Activated effector memory CD4-positive, alpha-beta T cell treated with Interleukin-2 at 50 U/mL for 16 hours (primary cell): ENCODE data around the gene SKIDA1.
"Not testable (repeated sequence)": the region's sequence is repeated elsewhere in the genome, so short reads cannot be mapped to it uniquely, and the experiment has no call there.

ENCODE experiments used
- DNase-seq: peaks from one replicate; pipeline ENCODE4 v3.0.0-alpha.2; 2020

SKIDA1 gene

DNA sequence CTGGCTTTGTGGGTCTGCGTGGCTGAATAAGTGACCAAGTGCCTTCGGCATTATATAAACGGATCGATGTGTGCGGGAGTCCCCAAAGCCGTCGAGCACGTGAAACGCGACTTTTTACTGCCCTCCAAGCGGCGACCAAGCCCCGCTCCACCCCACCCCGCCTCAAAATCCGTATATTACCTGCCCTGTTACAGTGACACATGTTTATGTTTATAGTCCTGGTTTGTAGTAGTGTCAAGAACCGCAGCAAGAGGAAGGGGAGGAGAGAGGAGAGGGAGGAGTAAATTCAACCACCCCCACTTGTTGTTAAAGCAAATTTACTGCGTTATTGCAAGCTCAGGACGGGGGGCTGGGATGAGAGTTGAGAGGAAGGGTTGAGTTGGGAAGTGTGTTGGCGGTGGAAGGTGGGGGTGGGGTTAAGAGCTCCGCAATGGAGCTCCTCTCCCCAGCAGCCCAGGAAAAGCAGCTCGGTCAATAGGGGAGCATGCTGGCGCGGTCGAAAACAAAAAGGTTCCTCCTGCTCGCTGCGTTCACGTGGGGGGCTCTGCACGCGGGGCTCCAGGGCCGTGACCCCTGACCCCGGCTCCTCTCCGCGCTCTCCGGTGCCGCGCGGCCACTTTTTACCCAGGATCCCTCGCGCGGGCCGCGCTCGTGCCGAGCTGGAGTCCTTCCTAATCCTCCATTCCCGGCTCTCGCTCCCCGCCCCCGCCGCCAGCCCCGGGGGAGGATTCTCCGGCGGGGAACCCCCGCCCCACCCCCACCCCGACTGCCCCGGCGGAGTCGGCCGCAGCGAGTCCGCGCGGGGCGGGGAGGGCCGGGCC lies at the start of gene SKIDA1:
Gene SKIDA1, minus strand, starts transcription at position 316 of the 821 bp plus-strand sequence. CDS start 7,860 bp downstream, outside the sequence.
- DNase-seq: peak; percentile 49

GRCh38 chr10:21574514-21574913 lies 49.0 kb upstream of the SKIDA1 start:
- DNase-seq: not testable (repeated sequence)

DNA sequence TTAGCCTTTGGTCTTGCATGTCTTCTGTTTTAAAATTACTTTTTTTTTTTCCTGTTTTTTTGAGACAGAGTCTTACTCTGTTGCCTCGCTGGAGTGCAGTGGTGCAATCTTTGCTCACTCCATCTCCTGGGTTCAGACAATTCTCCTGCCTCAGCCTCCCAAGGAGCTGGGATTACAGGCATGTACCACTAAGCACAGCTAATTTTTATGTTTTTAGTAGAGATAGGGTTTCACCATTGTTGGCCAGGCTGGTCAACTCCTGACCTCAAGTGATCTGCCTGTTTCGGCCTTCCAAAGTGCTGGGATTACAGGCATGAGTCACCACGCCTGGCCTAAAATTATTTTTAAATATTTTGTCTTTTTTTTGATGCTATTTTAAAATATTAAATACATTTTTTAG lies 47.1 kb upstream of the SKIDA1 start:
- DNase-seq: no peak

- DNase-seq: no peak
These were observed 45.5 kb upstream of the SKIDA1 start for GRCh38 chr10:21570761-21571521.

GRCh38 chr10:21558984-21559383 lies 33.5 kb upstream of the SKIDA1 start:
- not testable (repeated sequence) for DNase-seq

GRCh38 chr10:21556527-21556926 lies 31.0 kb upstream of the SKIDA1 start:
- no peak for DNase-seq

- DNase-seq: no peak
These were observed 27.2 kb upstream of the SKIDA1 start for GRCh38 chr10:21552638-21553037.

DNA sequence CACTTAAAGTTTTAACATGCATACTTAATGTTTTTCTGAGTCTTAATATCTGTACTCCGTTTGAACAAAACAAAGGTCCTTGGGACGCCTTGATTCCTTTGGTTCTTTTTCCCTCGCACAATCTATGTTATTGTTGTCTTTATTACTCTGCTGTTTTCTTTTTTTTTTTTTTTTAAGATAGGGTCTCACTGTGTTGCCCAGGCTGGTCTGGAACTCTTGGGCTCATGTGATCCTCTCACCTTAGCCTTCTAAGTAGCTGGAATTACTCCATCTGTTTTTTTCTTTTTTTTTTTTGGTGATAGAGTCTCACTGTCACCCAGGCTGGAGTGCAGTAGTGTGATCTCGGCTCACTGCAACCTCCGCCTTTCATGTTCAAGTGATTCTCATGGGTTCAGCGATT lies 21.8 kb upstream of the SKIDA1 start:
- DNase-seq: no peak

- DNase-seq: not testable (repeated sequence)
These were observed 15.2 kb upstream of the SKIDA1 start for GRCh38 chr10:21540701-21541100.

DNA sequence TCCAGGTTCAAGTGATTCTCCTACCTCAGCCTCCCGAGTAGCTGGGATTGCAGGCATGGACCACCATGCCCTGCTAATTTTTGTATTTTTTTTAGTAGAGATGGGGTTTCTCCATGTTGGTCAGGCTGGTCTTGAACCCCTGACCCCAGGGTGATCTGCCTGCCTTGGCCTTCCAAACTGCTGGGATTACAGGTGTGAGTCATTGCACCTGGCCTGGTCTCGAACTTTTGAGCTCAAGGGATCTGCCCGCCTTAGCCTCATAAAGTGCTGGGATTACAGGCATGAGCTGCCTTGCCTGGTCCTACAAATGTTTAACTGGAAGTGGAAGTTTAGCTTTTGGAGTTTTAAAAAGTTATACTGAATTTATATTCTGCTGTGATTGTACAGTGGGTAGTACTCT lies 11.4 kb upstream of the SKIDA1 start:
- no peak for DNase-seq

GRCh38 chr10:21535976-21536375 lies 10.5 kb upstream of the SKIDA1 start:
- not testable (repeated sequence) for DNase-seq

GRCh38 chr10:21535494-21535965 lies 10.0 kb upstream of the SKIDA1 start:
- no peak for DNase-seq

DNA sequence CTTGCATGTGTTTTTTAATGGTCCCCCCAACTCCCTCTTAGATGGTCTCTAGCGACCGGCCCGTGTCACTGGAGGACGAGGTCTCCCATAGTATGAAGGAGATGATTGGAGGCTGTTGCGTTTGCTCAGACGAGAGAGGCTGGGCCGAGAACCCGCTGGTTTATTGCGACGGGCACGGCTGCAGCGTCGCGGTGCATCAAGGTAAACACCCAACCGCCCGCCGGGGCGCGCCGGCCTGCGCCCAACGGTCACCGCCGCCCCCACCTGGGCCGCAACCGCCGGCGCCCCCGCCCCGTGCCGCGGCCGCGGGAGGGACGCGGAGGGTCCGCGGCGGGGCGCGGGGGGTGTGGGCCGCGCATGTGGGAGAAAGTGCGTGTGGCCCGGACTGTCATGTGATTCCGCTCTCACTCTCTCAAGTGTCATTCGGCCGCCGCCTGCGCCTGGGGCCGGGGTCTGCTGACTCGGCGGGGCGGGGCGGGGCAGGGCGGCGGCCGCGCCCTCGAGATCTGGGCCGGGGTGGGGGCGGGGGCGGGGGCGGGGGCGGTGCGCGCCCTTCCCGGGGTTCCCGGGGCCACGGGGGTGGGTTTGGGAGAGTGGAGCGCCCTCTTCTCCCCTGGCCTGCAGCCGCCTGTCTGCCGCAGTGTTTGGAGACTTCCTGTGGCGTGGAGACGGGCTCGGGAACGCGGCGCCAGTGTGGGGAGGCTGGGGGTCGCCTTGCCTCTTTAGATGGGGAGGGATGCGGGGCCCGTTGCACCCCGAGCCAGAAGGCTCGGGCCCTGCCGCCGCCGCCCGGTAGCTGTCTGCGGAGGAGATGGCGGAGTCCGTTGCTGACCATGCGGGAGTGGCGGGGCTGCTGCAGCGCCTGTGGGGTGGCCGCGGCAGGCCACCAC lies 9.4 kb upstream of the SKIDA1 start:
- DNase-seq: peak; percentile 41

- no peak for DNase-seq
These were observed 8.8 kb upstream of the SKIDA1 start for GRCh38 chr10:21534280-21534586.

DNA sequence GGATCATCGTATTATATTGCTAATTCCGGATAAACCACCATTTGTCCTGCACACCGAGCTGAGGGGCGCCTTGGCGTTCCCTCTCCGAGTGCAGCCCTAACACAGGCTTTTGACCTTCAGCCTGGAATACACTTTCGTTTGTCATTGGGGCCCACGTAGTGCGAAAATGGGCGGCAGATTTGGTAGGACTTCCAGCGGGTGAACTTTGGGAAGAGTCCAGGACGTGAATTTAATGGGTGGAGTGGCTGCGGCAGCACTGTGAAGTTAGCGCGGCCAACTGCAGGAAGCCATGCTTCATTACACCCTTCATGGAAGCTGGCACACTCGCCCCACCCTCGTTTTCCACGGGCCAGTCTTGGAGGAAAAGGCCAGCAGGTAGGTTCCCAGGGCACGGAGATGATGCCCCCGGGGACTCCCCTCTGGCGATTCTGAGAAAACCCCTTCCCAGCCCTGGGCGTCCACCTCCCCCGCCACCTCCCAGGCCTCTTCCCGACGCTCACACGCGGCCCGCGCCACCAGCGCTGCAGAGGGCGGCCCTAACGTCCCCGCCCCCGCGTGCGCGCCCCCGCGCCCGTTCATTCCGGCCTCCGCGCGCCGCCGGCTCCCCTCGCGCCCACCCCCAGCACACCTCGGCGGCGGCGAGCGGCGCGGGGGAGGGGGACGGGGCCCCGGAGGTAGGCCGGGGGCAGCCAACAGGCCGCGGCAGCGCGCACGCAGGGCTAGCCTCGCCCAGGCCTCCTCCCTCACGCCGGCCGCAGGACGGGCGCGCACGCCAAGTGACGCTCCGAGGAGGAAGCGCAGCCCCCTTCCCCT lies 8.2 kb upstream of the SKIDA1 start, which contains the start of gene MLLT10:
Gene MLLT10, plus strand, starts transcription at position 766 of the 813 bp plus-strand sequence. CDS start 413 bp downstream, outside the sequence.
- DNase-seq: peak; percentile 90

DNA sequence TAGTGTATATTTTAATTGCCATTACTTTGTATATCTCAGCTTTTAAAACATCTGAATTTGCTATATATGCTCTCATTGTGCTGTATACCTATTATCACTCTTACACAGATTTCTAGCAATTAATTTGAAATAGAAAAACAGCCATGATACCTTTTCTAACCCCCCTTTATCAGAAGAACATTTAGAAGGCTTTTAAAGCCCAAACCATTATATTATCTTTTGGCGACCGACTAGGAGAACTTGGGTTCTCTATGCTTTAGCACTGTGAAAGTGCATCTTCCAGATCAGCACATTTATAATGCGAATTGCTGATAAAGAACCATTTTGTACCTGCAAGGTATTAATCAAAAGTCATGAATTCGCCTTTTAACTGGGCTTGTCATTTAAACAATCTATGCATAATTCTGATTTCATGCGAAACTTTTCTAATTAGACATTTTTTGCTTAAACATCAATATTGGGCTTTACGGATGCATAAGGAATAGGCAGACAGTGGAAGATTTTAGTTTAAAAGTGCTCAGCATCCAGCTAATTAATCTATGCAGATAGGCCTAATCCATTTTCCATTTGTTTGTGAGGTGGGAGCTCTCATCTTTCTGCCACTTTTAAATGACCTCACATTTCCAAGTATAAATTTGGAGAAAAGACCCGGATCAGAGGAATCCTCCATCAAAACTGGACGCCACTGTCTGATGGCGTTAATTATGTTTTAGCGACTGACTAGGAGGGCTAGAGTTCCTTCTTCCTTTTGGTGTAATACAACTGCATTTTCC lies 7.4 kb upstream of the SKIDA1 start:
- no peak for DNase-seq

DNA sequence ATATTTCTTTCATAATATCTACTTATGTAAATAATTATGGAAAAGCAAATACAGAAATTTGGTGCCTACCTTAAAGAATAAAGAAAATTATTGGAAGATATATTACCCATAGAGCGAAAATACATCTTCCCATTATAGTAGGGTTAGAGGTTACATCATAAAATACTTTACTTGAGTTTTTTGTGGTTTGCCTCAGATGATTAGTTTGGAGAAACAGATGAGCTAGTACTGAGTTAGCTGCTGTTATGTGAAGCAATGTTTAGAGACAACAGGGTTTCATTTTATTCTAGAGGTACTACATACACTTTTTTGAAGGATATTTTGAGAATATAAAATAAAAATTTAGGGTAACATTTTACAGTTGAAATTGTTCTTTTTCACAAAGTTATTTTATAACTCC lies 5.7 kb upstream of the SKIDA1 start:
- DNase-seq: no peak

GRCh38 chr10:21530641-21531040 lies 5.2 kb upstream of the SKIDA1 start:
- DNase-seq: no peak

DNA sequence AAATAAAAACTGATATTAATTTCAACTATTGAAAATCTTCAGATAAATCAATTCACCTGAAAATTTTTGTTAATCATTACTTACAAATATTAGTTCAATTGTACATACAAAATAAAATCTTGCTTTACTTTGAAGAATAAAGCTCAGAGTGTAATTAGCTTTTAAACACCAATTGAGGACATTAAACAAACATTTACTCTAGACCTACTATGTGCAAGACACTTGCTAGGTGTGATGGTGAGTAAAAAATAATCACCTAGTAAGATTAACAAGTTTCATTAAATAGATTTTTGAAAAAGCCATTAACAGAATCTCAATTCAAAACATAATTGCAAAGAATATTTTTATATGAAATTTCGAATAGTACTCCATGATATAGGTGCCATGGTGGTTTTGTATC lies 4.7 kb upstream of the SKIDA1 start:
- no peak for DNase-seq

GRCh38 chr10:21529032-21529910 lies 3.8 kb upstream of the SKIDA1 start:
- DNase-seq: no peak
